Thoracic aorta (tissue), 2 donors: ENCODE results near the gene CCS. TPM values are rescaled to one million over a fixed set of nuclear protein-coding genes. Genes with fewer than 3 reads are reported as not detected.

Source experiments
- ATAC-seq: fragments of 150-250 bp; one replicate; pipeline ENCODE4 v1.8.0; 2017; ENCODE audit warnings: low read depth; ENCODE audit not compliant: insufficient number of reproducible peaks, low FRiP score
- DNase-seq: peaks from one replicate; pipeline ENCODE4 v3.0.0-alpha.2; 2020; ENCODE audit warnings: low spot score
- H3K27ac ChIP-seq, 2 donors: fragments of 200-600 bp; sonication (generic); 1 replicate in 1 of 2; 2 replicates in 1 of 2; pipeline ENCODE4 v1.5.1; 2016; ENCODE audit warnings: mild to moderate bottlenecking in 2 of 2, moderate library complexity in 2 of 2
- H3K27me3 ChIP-seq: fragments of 200-600 bp; sonication (generic); replicated peaks from 2 replicates; pipeline ENCODE4 v1.6.0; 2016; ENCODE audit warnings: mild to moderate bottlenecking; ENCODE audit not compliant: insufficient read depth
- H3K36me3 ChIP-seq: fragments of 200-600 bp; sonication (generic); one replicate; pipeline ENCODE4 v1.5.1; 2016
- H3K4me1 ChIP-seq, 2 donors: fragments of 200-600 bp; sonication (generic); 1 replicate in 1 of 2; 2 replicates in 1 of 2; pipeline versions ENCODE4 v1.5.1 to v1.6.0; 2016; ENCODE audit warnings: low read depth in 2 of 2, mild to moderate bottlenecking in 1 of 2; ENCODE audit not compliant: control insufficient read depth in 1 of 2
- H3K4me3 ChIP-seq: fragments of 200-600 bp; sonication (generic); 2 replicates; pipeline ENCODE4 v1.5.1; 2016; ENCODE audit warnings: mild to moderate bottlenecking
- H3K9me3 ChIP-seq: fragments of 200-600 bp; sonication (generic); 2 replicates; pipeline ENCODE4 v1.5.1; 2016
- total RNA-seq, 2 donors: library from RNA; depleted of rRNA; stranded (reverse); fragments of >200 nt; gene quantifications; one replicate each; pipeline versions ENCODE4 v1.1.0 to v1.2.3, GENCODE V29; 2016
- TF ChIP-seq, protein P1 (sequence below): fragments of 200-600 bp; sonication (generic); IDR thresholded peaks from one replicate; pipeline ENCODE4 v1.5.1; 2019; ENCODE audit warnings: antibody characterized with exemption

CCS gene
- total RNA-seq, 2 donors from 2014 or later, result 19.9 to 20.8 TPM

DNA sequence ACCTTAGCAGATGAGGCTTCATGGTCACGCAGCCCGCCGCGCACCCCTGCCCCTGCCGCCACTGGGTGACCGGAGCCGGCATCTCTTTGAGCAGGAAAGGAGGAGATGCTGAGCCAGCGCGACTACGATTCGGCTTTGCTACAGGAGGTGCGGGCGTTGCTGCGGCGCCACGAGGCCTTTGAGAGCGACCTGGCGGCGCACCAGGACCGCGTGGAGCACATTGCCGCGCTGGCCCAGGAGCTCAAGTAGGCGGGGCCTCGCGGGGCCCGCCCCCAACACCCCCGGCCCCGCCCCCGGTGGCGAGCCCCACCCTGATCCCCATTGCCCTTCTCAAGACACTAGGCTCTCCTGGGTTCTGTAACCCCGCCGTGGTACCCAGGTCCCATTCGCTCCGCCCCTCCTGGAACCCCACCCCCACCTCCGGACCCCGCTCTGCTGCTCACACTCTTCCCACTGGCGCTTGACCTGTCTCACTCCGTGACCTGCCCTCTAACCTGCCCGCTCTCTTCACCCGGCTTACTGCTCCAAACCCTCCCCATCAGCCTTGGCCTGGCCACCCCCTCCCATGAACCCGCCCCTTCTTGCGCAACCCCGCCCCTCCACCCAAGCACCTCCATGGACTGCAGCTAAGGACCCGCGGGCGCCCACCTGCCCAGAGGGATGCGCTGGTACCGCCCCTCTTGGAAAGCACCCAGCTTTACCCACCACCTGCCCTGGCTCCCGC is 33.7 kb upstream of the CCS start:
- no peak overlapping the region for H3K27ac ChIP-seq
- peaks cover 6 to 10% of the 10 kb centered on the region in 2 donors for H3K4me1 ChIP-seq
- no peaks in the 10 kb centered on the region for H3K27me3 ChIP-seq
- ATAC-seq, result no peak
- H3K9me3 ChIP-seq, result no peaks in the 10 kb centered on the region
- no peak for DNase-seq
- H3K4me3 ChIP-seq, result peak overlapping the region; percentile 56
- no peaks in the 10 kb centered on the region for H3K36me3 ChIP-seq
- TF ChIP-seq, protein P1, sequence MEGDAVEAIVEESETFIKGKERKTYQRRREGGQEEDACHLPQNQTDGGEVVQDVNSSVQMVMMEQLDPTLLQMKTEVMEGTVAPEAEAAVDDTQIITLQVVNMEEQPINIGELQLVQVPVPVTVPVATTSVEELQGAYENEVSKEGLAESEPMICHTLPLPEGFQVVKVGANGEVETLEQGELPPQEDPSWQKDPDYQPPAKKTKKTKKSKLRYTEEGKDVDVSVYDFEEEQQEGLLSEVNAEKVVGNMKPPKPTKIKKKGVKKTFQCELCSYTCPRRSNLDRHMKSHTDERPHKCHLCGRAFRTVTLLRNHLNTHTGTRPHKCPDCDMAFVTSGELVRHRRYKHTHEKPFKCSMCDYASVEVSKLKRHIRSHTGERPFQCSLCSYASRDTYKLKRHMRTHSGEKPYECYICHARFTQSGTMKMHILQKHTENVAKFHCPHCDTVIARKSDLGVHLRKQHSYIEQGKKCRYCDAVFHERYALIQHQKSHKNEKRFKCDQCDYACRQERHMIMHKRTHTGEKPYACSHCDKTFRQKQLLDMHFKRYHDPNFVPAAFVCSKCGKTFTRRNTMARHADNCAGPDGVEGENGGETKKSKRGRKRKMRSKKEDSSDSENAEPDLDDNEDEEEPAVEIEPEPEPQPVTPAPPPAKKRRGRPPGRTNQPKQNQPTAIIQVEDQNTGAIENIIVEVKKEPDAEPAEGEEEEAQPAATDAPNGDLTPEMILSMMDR, result no peak

DNA sequence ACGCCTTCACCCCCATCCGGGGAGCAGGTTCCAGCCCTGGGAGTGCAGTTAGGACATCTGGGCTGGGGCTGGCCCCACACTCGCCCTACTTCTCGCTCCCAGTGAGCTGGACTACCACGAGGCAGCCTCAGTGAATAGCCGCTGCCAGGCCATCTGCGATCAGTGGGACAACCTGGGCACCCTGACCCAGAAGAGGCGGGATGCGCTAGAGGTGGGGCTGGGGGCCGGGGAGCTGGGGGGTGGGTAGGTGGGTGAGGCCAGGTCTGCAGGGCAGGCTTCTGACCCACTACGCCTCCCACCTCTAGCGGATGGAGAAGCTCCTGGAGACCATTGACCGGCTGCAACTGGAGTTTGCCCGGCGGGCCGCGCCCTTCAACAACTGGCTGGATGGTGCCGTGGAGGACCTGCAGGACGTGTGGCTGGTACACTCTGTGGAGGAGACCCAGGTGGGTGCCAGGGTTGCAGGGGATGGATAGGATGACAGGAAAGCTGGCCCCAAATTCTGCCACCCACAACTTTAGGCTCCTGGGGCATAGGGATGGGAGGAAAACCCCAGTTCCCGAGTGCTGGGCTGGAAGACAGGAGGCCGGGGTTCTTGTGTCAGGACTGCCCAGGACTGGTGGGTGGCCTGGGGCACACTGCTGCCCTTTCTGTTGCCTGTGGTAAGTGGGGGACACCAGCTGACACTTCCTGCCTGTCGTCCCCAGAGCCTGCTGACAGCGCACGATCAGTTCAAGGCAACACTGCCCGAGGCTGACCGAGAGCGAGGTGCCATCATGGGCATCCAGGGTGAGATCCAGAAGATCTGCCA is 32.9 kb upstream of the CCS start:
- no peaks in the 10 kb centered on the region for H3K27me3 ChIP-seq
- no peak overlapping the region for H3K27ac ChIP-seq
- H3K4me1 ChIP-seq, result peaks cover 6 to 10% of the 10 kb centered on the region in 2 donors
- no peak for DNase-seq
- TF ChIP-seq, protein P1, result no peak
- H3K9me3 ChIP-seq, result no peaks in the 10 kb centered on the region
- no peak for ATAC-seq
- no peak overlapping the region for H3K4me3 ChIP-seq
- H3K36me3 ChIP-seq, result no peaks in the 10 kb centered on the region

DNA sequence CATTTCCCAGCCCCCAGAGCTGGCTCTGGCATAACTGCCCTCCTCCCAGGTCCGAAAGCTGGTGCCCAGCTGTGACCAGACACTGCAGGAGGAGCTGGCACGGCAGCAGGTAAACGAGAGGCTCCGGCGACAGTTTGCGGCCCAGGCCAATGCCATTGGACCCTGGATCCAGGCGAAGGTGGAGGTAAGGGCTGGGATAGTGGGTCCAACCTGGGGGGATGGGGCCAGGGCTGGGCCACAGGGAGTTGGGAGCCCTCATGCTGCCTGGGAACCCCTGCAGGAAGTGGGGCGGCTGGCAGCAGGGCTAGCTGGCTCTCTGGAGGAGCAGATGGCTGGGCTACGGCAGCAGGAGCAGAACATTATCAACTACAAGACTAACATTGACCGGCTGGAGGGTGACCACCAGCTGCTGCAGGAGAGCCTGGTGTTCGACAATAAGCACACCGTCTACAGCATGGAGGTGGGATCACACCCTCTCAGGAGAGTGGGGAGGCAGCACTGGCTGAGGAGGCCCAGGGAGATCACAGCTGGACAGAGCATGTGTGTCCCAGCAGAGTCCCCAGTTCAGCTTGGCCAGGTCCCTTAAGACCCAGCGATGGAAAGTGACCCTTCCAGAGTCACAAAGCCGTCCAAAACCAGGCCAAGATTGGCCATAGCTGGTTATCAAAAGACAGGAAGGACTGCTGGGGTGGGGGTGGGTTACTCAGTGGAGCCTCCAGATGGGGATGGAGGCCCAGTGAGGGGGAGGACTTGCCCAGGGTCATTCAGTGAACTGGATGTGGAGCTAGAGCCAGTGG is 31.6 kb upstream of the CCS start:
- Histone ChIP-seq H3K27me3 (no peaks in the 10 kb centered on the region), H3K9me3 (no peaks in the 10 kb centered on the region), H3K4me3 (no peak overlapping the region), H3K36me3 (no peaks in the 10 kb centered on the region), H3K4me1 (peaks cover 6 to 10% of the 10 kb centered on the region in 2 donors), H3K27ac (no peak overlapping the region)
- ATAC-seq (no peak), DNase-seq (no peak)
- TF ChIP-seq, protein P1, result no peak

DNA sequence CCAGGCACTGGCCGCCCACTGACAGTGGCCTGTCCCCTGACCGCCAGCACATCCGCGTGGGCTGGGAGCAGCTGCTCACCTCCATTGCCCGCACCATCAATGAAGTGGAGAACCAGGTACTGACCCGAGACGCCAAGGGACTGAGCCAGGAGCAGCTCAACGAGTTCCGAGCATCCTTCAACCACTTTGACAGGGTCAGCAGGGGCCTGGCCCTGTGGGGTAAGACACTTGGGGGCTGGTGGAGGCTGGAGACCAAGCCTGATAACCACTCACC is 31.1 kb upstream of the CCS start:
- Histone ChIP-seq H3K36me3 (no peaks in the 10 kb centered on the region), H3K27me3 (no peaks in the 10 kb centered on the region), H3K4me3 (no peak overlapping the region), H3K9me3 (no peaks in the 10 kb centered on the region), H3K4me1 (peaks cover 6 to 10% of the 10 kb centered on the region in 2 donors), H3K27ac (no peak overlapping the region)
- DNase-seq, result no peak
- ATAC-seq, result no peak
- TF ChIP-seq, protein P1, result no peak

DNA sequence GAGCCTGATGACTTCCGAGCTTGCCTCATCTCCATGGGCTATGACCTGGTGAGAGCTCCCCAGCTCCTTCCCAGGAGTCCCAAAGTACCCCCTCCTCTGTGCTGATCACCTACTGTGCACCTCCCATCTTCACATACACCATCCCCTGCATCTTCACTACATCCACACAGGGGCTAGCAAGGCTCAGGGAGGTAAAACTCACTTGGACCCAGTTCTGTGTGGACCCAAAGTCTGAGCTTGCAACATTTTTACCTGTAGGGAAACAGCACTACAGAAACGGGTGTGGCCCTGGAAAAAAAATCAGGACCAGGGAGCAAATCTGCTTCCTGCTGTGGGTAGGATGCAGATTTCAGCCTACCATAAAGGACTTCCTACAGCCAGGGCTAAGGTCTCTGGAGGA is 30.7 kb upstream of the CCS start:
- Histone ChIP-seq H3K9me3 (no peaks in the 10 kb centered on the region), H3K4me1 (peaks cover 6 to 10% of the 10 kb centered on the region in 2 donors), H3K27ac (no peak overlapping the region), H3K4me3 (no peak overlapping the region), H3K27me3 (no peaks in the 10 kb centered on the region), H3K36me3 (no peaks in the 10 kb centered on the region)
- no peak for ATAC-seq
- DNase-seq, result no peak
- TF ChIP-seq, protein P1, result no peak
